Measurements from ENCODE around the gene DYNC2LI1.

DYNC2LI1 gene

DNA sequence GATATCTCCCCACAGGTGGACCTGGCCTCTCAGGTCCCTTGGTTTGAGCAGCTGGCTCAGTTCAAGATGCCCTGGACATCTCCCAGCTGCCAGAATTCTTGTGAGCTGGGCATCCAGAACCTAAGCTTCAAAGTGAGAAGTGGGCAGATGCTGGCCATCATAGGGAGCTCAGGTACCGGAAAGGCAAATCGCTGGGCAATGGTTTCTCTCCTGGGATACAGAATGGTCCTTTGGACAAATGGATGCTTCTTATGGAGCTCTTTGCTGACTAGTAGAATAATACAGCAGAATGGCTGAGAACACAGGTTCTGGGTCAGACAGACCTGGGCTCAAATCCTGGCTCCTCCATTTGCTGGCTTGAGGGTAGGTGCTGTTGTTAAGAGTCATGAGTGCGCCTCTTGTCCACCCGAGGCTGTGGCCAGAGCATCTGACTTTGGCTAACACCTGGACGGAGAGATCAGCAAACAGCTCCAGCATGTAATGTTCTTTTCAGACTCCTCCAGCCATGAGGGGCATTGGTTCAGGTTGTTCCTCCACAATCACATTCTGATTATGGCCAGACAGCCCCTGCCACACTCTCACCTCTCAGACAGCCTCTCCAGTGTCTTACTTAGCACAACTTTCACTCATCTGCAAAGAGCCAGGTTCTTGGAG is 72.4 kb downstream of the DYNC2LI1 start:
- DNase-seq (ENCODE audit: low read depth): no peak

- no peak for DNase-seq (ENCODE audit: low read depth)
These were observed 74.4 kb downstream of the DYNC2LI1 start for GRCh38 chr2:43848214-43848613.

GRCh38 chr2:43851011-43851980 is 77.5 kb downstream of the DYNC2LI1 start:
- no peak for DNase-seq (ENCODE audit: low read depth)

- DNase-seq (ENCODE audit: low read depth): no peak
These were observed 78.4 kb downstream of the DYNC2LI1 start for GRCh38 chr2:43852196-43852730.

DNA sequence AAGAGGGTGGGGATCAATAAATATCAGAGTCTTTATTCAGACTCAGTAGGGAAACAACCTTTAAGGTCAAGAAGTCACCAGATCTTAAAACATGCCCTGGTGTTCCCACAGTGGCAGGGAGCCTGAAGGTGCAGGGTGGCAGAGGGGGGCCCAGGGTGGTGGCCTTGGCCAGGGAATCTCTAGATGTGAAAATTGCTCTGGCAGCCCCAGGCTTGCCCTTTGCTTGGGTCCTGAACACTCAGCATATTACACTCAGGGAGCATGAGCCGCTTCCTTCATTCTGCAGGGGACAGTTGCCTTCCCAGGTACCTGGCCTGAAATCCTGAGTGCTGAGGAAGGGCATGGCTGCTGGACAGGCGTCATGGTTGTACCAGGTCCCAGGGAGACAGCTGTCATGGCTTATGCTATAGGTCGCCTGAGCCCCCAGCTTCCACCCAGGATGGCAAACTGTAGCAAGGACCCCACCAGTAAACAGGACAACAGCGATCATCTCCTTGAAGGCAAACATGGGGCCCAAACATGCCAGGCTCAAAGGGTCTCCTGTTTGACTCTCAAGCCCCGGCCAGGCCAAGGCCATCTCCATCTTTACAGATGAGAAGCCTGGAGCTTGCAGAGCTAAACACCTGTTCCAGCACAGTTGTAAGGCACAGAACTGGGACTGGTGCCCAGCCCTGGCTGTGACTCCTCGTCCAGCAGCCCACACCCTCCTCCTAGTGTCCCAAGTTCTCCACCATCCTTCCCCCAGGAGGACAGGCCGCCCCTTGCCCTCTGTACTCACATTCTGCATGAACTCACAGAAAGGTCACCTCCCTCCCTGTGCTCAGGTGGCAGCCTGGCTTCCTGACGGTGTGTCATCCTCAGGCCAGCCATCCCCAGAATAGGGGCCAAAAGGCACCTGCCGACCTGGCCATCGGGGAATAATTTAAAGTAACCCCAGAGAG is 79.6 kb downstream of the DYNC2LI1 start:
- no peak for DNase-seq (ENCODE audit: low read depth)

- no peak for DNase-seq (ENCODE audit: low read depth)
These were observed 80.8 kb downstream of the DYNC2LI1 start for GRCh38 chr2:43854671-43855070.

- DNase-seq (ENCODE audit: low read depth): no peak
These were observed 81.5 kb downstream of the DYNC2LI1 start for GRCh38 chr2:43855292-43855691.

Measured in stimulated activated CD8-positive, alpha-beta memory T cell treated with anti-CD3 and anti-CD28 coated beads, Interleukin-4, amount 100 ng/mL, for 24 hours (primary cell).